Activated CD4-positive, alpha-beta T cell treated with anti-CD3 and anti-CD28 coated beads for 48 hours (primary cell): ENCODE measurements around the gene ERC1.
"Not testable (repeated sequence)": the region's sequence is repeated elsewhere in the genome, so short reads cannot be mapped to it uniquely, and the experiment has no call there.

Experiments
- DNase-seq: peaks from one replicate; pipeline ENCODE4 v3.0.0-alpha.2; 2020

The ERC1 gene

GRCh38 chr12:1131811-1132224 lies 140.8 kb downstream of the ERC1 start:
- DNase-seq = no peak

- no peak for DNase-seq
Measured at GRCh38 chr12:1132311-1132710, 141.3 kb downstream of the ERC1 start.

- no peak for DNase-seq
Measured at GRCh38 chr12:1138691-1139090, 147.7 kb downstream of the ERC1 start.

GRCh38 chr12:1146758-1147157 lies 155.7 kb downstream of the ERC1 start:
- not testable (repeated sequence) for DNase-seq

- no peak for DNase-seq
Measured at GRCh38 chr12:1147821-1148220, 156.8 kb downstream of the ERC1 start.

- DNase-seq = no peak
Measured at GRCh38 chr12:1157046-1157445, 166.0 kb downstream of the ERC1 start.

- no peak for DNase-seq
Measured at GRCh38 chr12:1161197-1161596, 170.2 kb downstream of the ERC1 start.

- no peak for DNase-seq
Measured at GRCh38 chr12:1162081-1162760, 171.2 kb downstream of the ERC1 start.

- no peak for DNase-seq
Measured at GRCh38 chr12:1167784-1168183, 176.8 kb downstream of the ERC1 start.

GRCh38 chr12:1170411-1170810 lies 179.4 kb downstream of the ERC1 start:
- no peak for DNase-seq

- DNase-seq = no peak
Measured at GRCh38 chr12:1171657-1172408, 180.8 kb downstream of the ERC1 start.

- DNase-seq = no peak
Measured at GRCh38 chr12:1173781-1174617, 183.0 kb downstream of the ERC1 start.

- no peak for DNase-seq
Measured at GRCh38 chr12:1174659-1175058, 183.6 kb downstream of the ERC1 start.

- DNase-seq = no peak
Measured at GRCh38 chr12:1176191-1176590, 185.2 kb downstream of the ERC1 start.

- DNase-seq = no peak
Measured at GRCh38 chr12:1179128-1179527, 188.1 kb downstream of the ERC1 start.

GRCh38 chr12:1182069-1182468 lies 191.0 kb downstream of the ERC1 start:
- no peak for DNase-seq

GRCh38 chr12:1184402-1184801 lies 193.4 kb downstream of the ERC1 start:
- DNase-seq = no peak

GRCh38 chr12:1185460-1186182 lies 194.6 kb downstream of the ERC1 start:
- DNase-seq = no peak

GRCh38 chr12:1186298-1186697 lies 195.3 kb downstream of the ERC1 start:
- DNase-seq = no peak

- no peak for DNase-seq
Measured at GRCh38 chr12:1188016-1188415, 197.0 kb downstream of the ERC1 start.

GRCh38 chr12:1189163-1189562 lies 198.1 kb downstream of the ERC1 start:
- DNase-seq = no peak

- no peak for DNase-seq
Measured at GRCh38 chr12:1195513-1195912, 204.5 kb downstream of the ERC1 start.
